Measurements from ENCODE around the gene ADGRE2.

GRCh38 chr19:14798760-14799159 lies 20.4 kb upstream of the ADGRE2 start:
- TF ChIP-seq CTCF (IDR thresholded peaks at IDR 0.05; ENCODE audit: low read depth, low read length) (no peak), EZH2phosphoT487 (IDR thresholded peaks at IDR 0.05; ENCODE audit: low read depth) (no peak)
